ENCODE data around the gene KCND2.

KCND2 gene

GRCh38 chr7:120373174-120373573 is 100.2 kb downstream of the KCND2 start:
- H3K4me3 ChIP-seq (ENCODE audit: low read length) = no peak overlapping the region
- no peak overlapping the region for H3K9ac ChIP-seq (ENCODE audit: low read length)
- no peaks in the 10 kb centered on the region for H3K36me3 ChIP-seq (ENCODE audit: control insufficient read depth, insufficient read depth, low read length, severe bottlenecking)
- no peaks in the 10 kb centered on the region for H3K9me3 ChIP-seq (ENCODE audit: control insufficient read depth, low read length)
- no peaks in the 10 kb centered on the region for H3K27me3 ChIP-seq (replicated peaks; ENCODE audit: control insufficient read depth, insufficient read depth, low read length)
- no peak for DNase-seq (ENCODE audit: low read depth)
- no peaks in the 10 kb centered on the region for H3K4me1 ChIP-seq (ENCODE audit: control insufficient read depth, insufficient read depth, low read length)

- H3K4me3 ChIP-seq (ENCODE audit: low read length) = no peak overlapping the region
- H3K36me3 ChIP-seq (ENCODE audit: control insufficient read depth, insufficient read depth, low read length, severe bottlenecking) = no peaks in the 10 kb centered on the region
- no peak overlapping the region for H3K9ac ChIP-seq (ENCODE audit: low read length)
- no peaks in the 10 kb centered on the region for H3K9me3 ChIP-seq (ENCODE audit: control insufficient read depth, low read length)
- no peak for DNase-seq (ENCODE audit: low read depth)
- H3K27me3 ChIP-seq (replicated peaks; ENCODE audit: control insufficient read depth, insufficient read depth, low read length) = no peaks in the 10 kb centered on the region
- H3K4me1 ChIP-seq (ENCODE audit: control insufficient read depth, insufficient read depth, low read length) = peaks cover 3% of the 10 kb centered on the region
Observed at GRCh38 chr7:120394595-120394994, 121.6 kb downstream of the KCND2 start.

- no peak for DNase-seq (ENCODE audit: low read depth)
- no peaks in the 10 kb centered on the region for H3K36me3 ChIP-seq (ENCODE audit: control insufficient read depth, insufficient read depth, low read length, severe bottlenecking)
- H3K9me3 ChIP-seq (ENCODE audit: control insufficient read depth, low read length) = no peaks in the 10 kb centered on the region
- H3K9ac ChIP-seq (ENCODE audit: low read length) = no peak overlapping the region
- H3K4me1 ChIP-seq (ENCODE audit: control insufficient read depth, insufficient read depth, low read length) = peaks cover 3% of the 10 kb centered on the region
- no peaks in the 10 kb centered on the region for H3K27me3 ChIP-seq (replicated peaks; ENCODE audit: control insufficient read depth, insufficient read depth, low read length)
- no peak overlapping the region for H3K4me3 ChIP-seq (ENCODE audit: low read length)
Observed at GRCh38 chr7:120395526-120396019, 122.6 kb downstream of the KCND2 start.

- no peaks in the 10 kb centered on the region for H3K9me3 ChIP-seq (ENCODE audit: control insufficient read depth, low read length)
- H3K9ac ChIP-seq (ENCODE audit: low read length) = no peak overlapping the region
- H3K27me3 ChIP-seq (replicated peaks; ENCODE audit: control insufficient read depth, insufficient read depth, low read length) = no peaks in the 10 kb centered on the region
- H3K36me3 ChIP-seq (ENCODE audit: control insufficient read depth, insufficient read depth, low read length, severe bottlenecking) = no peaks in the 10 kb centered on the region
- DNase-seq (ENCODE audit: low read depth) = no peak
- peaks cover 9% of the 10 kb centered on the region for H3K4me1 ChIP-seq (ENCODE audit: control insufficient read depth, insufficient read depth, low read length)
- no peak overlapping the region for H3K4me3 ChIP-seq (ENCODE audit: low read length)
Observed at GRCh38 chr7:120398284-120399000, 125.5 kb downstream of the KCND2 start.

GRCh38 chr7:120400806-120401455 is 128.0 kb downstream of the KCND2 start:
- DNase-seq (ENCODE audit: low read depth) = no peak
- no peak overlapping the region for H3K4me3 ChIP-seq (ENCODE audit: low read length)
- no peak overlapping the region for H3K9ac ChIP-seq (ENCODE audit: low read length)
- H3K4me1 ChIP-seq (ENCODE audit: control insufficient read depth, insufficient read depth, low read length) = peaks cover 6% of the 10 kb centered on the region
- H3K9me3 ChIP-seq (ENCODE audit: control insufficient read depth, low read length) = no peaks in the 10 kb centered on the region
- H3K36me3 ChIP-seq (ENCODE audit: control insufficient read depth, insufficient read depth, low read length, severe bottlenecking) = no peaks in the 10 kb centered on the region
- no peaks in the 10 kb centered on the region for H3K27me3 ChIP-seq (replicated peaks; ENCODE audit: control insufficient read depth, insufficient read depth, low read length)

GRCh38 chr7:120402079-120402767 is 129.2 kb downstream of the KCND2 start:
- Histone ChIP-seq H3K4me3 (ENCODE audit: low read length) (peak overlapping the region; percentile 31), H3K4me1 (ENCODE audit: control insufficient read depth, insufficient read depth, low read length) (peaks cover 6% of the 10 kb centered on the region), H3K9ac (ENCODE audit: low read length) (no peak overlapping the region), H3K9me3 (ENCODE audit: control insufficient read depth, low read length) (no peaks in the 10 kb centered on the region), H3K36me3 (ENCODE audit: control insufficient read depth, insufficient read depth, low read length, severe bottlenecking) (no peaks in the 10 kb centered on the region), H3K27me3 (replicated peaks; ENCODE audit: control insufficient read depth, insufficient read depth, low read length) (no peaks in the 10 kb centered on the region)
- no peak for DNase-seq (ENCODE audit: low read depth)

GRCh38 chr7:120402801-120403200 is 129.8 kb downstream of the KCND2 start:
- Histone ChIP-seq H3K27me3 (replicated peaks; ENCODE audit: control insufficient read depth, insufficient read depth, low read length) (no peaks in the 10 kb centered on the region), H3K4me1 (ENCODE audit: control insufficient read depth, insufficient read depth, low read length) (peaks cover 6% of the 10 kb centered on the region), H3K9ac (ENCODE audit: low read length) (no peak overlapping the region), H3K36me3 (ENCODE audit: control insufficient read depth, insufficient read depth, low read length, severe bottlenecking) (no peaks in the 10 kb centered on the region), H3K9me3 (ENCODE audit: control insufficient read depth, low read length) (no peaks in the 10 kb centered on the region), H3K4me3 (ENCODE audit: low read length) (no peak overlapping the region)
- DNase-seq (ENCODE audit: low read depth) = no peak

- H3K4me1 ChIP-seq (ENCODE audit: control insufficient read depth, insufficient read depth, low read length) = peaks cover 6% of the 10 kb centered on the region
Observed at GRCh38 chr7:120404042-120404441, 131.1 kb downstream of the KCND2 start.

GRCh38 chr7:120405652-120406051 is 132.7 kb downstream of the KCND2 start:
- Histone ChIP-seq H3K9ac (ENCODE audit: low read length) (no peak overlapping the region), H3K4me3 (ENCODE audit: low read length) (no peak overlapping the region), H3K9me3 (ENCODE audit: control insufficient read depth, low read length) (no peaks in the 10 kb centered on the region), H3K27me3 (replicated peaks; ENCODE audit: control insufficient read depth, insufficient read depth, low read length) (no peaks in the 10 kb centered on the region), H3K36me3 (ENCODE audit: control insufficient read depth, insufficient read depth, low read length, severe bottlenecking) (no peaks in the 10 kb centered on the region), H3K4me1 (ENCODE audit: control insufficient read depth, insufficient read depth, low read length) (peaks cover 6% of the 10 kb centered on the region)
- DNase-seq (ENCODE audit: low read depth) = no peak

More at GRCh38 chr7:120404042-120404441, 131.1 kb downstream of the KCND2 start:
- DNase-seq (ENCODE audit: low read depth) = no peak
- H3K9ac ChIP-seq (ENCODE audit: low read length) = no peak overlapping the region
- no peaks in the 10 kb centered on the region for H3K36me3 ChIP-seq (ENCODE audit: control insufficient read depth, insufficient read depth, low read length, severe bottlenecking)
- no peak overlapping the region for H3K4me3 ChIP-seq (ENCODE audit: low read length)
- no peaks in the 10 kb centered on the region for H3K9me3 ChIP-seq (ENCODE audit: control insufficient read depth, low read length)
- H3K27me3 ChIP-seq (replicated peaks; ENCODE audit: control insufficient read depth, insufficient read depth, low read length) = no peaks in the 10 kb centered on the region

- DNase-seq (ENCODE audit: low read depth) = no peak
- Histone ChIP-seq H3K27me3 (replicated peaks; ENCODE audit: control insufficient read depth, insufficient read depth, low read length) (no peaks in the 10 kb centered on the region), H3K9ac (ENCODE audit: low read length) (no peak overlapping the region), H3K9me3 (ENCODE audit: control insufficient read depth, low read length) (no peaks in the 10 kb centered on the region), H3K4me1 (ENCODE audit: control insufficient read depth, insufficient read depth, low read length) (peaks cover 6% of the 10 kb centered on the region), H3K4me3 (ENCODE audit: low read length) (no peak overlapping the region), H3K36me3 (ENCODE audit: control insufficient read depth, insufficient read depth, low read length, severe bottlenecking) (no peaks in the 10 kb centered on the region)
Observed at GRCh38 chr7:120407010-120407409, 134.0 kb downstream of the KCND2 start.

Data from adipocyte (in vitro differentiated cells).